Kidney tubule cell (primary cell): ENCODE data around the gene ATP5MC2.
"Not testable (repeated sequence)": the region's sequence is repeated elsewhere in the genome, so short reads cannot be mapped to it uniquely, and the experiment has no call there.

Experiments
- DNase-seq: peaks from one replicate; pipeline ENCODE4 v3.0.0-alpha.2; 2018; ENCODE audit warnings: low spot score

ATP5MC2 gene

GRCh38 chr12:53646300-53646699 lies 29.6 kb downstream of the ATP5MC2 start:
- not testable (repeated sequence) for DNase-seq

GRCh38 chr12:53645165-53645564 lies 30.7 kb downstream of the ATP5MC2 start:
- DNase-seq, result no peak

GRCh38 chr12:53644133-53644532 lies 31.8 kb downstream of the ATP5MC2 start:
- no peak for DNase-seq

GRCh38 chr12:53643232-53643979 lies 32.5 kb downstream of the ATP5MC2 start:
- no peak for DNase-seq

GRCh38 chr12:53638057-53638456 lies 37.8 kb downstream of the ATP5MC2 start:
- no peak for DNase-seq

- no peak for DNase-seq
Observed at GRCh38 chr12:53636641-53637040, 39.2 kb downstream of the ATP5MC2 start.

GRCh38 chr12:53635708-53636107 lies 40.2 kb downstream of the ATP5MC2 start:
- not testable (repeated sequence) for DNase-seq

GRCh38 chr12:53631721-53632120 lies 44.2 kb downstream of the ATP5MC2 start:
- DNase-seq, result no peak

GRCh38 chr12:53627919-53628318 lies 48.0 kb downstream of the ATP5MC2 start:
- DNase-seq, result no peak

GRCh38 chr12:53626702-53627169 lies 49.1 kb downstream of the ATP5MC2 start:
- DNase-seq, result no peak

GRCh38 chr12:53625946-53626701 lies 49.8 kb downstream of the ATP5MC2 start, which contains the start of gene ATF7:
Gene ATF7 (minus strand): TSS chr12:53626382. CDS start chr12:53601000, 25,382 bp downstream.
- peak; percentile 98 for DNase-seq

GRCh38 chr12:53625373-53625945 lies 50.4 kb downstream of the ATP5MC2 start:
- no peak for DNase-seq

- no peak for DNase-seq
Observed at GRCh38 chr12:53624956-53625355, 50.9 kb downstream of the ATP5MC2 start.

- DNase-seq, result no peak
Observed at GRCh38 chr12:53624458-53624857, 51.4 kb downstream of the ATP5MC2 start.

- peak; percentile 43 for DNase-seq
Observed at GRCh38 chr12:53623548-53624385, 52.1 kb downstream of the ATP5MC2 start.

- DNase-seq, result no peak
Observed at GRCh38 chr12:53622724-53623123, 53.2 kb downstream of the ATP5MC2 start.

GRCh38 chr12:53618275-53618674 lies 57.6 kb downstream of the ATP5MC2 start:
- no peak for DNase-seq

- no peak for DNase-seq
Observed at GRCh38 chr12:53617700-53618099, 58.2 kb downstream of the ATP5MC2 start.

- no peak for DNase-seq
Observed at GRCh38 chr12:53616950-53617349, 58.9 kb downstream of the ATP5MC2 start.
